Spleen (tissue), 7 donors: ENCODE measurements around the gene MICALL2.

Experiments used
- POLR2A ChIP-seq, 3 donors: fragments of 450-650 bp; IDR thresholded peaks; one replicate each; pipeline ENCODE4 v1.5.1; 2017; ENCODE audit warnings: antibody characterized with exemption in 3 of 3, mild to moderate bottlenecking in 1 of 3
- POLR2AphosphoS5 ChIP-seq, 3 donors: sonication (generic); formaldehyde crosslinking; IDR thresholded peaks; one replicate each; pipeline ENCODE4 v1.5.1; 2017; ENCODE audit warnings: antibody characterized with exemption in 3 of 3
- TF ChIP-seq, protein P1 (sequence below), 11 experiments: fragments of 200-600 bp in 7 of 11; fragments of 450-650 bp in 4 of 11; sonication (generic) in 4 of 11; IDR thresholded peaks in 8 of 11; conservative IDR thresholded peaks in 3 of 11; 1 replicate in 7 of 11; 2 replicates in 4 of 11; pipeline versions ENCODE4 v1.4.0 to v1.8.0; 2016 to 2021; ENCODE audit warnings: antibody characterized with exemption in 11 of 11, inconsistent platforms in 4 of 11, mild to moderate bottlenecking in 1 of 11
- donor health status: DM: no; HTN: no; CAD: no; lungs with moderate emphysema.
- donor health status: DM: no; HTN: no; CAD: no.
- donor health status: DM: no; HTN: no; CAD: no.

DNA sequence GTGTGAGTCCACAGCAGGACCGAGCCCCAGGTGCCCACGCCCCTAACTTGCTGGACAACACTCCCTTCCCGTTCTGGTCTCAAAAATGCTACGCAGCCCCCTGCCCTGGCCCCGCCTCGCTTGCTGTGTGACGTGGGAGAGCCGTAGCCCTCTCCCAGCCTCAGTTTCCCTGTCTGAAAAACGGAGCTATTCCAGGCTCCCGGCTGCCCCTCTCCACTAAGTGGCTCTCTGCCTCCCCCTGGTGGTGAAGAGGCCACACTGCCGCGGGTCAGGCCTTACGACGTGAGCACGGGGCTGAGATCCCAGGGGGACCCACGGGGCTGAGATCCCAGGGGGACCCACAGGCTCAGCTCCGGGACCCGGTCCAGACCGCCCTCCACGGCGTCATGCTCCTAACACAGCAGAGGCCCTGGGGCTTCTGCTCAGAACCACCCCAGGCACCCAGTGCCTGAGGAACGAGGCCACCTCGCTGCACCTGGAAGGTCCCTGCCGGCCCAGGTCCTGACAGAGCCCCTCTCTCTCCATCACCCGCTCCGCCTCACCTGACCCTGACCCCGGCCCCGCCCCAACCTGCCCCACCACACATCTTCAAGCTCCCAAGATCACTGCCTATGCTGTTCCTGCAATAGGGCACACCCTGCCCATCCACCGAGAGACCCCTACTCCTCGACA, 26.7 kb downstream of the MICALL2 start:
- TF ChIP-seq, protein P1, sequence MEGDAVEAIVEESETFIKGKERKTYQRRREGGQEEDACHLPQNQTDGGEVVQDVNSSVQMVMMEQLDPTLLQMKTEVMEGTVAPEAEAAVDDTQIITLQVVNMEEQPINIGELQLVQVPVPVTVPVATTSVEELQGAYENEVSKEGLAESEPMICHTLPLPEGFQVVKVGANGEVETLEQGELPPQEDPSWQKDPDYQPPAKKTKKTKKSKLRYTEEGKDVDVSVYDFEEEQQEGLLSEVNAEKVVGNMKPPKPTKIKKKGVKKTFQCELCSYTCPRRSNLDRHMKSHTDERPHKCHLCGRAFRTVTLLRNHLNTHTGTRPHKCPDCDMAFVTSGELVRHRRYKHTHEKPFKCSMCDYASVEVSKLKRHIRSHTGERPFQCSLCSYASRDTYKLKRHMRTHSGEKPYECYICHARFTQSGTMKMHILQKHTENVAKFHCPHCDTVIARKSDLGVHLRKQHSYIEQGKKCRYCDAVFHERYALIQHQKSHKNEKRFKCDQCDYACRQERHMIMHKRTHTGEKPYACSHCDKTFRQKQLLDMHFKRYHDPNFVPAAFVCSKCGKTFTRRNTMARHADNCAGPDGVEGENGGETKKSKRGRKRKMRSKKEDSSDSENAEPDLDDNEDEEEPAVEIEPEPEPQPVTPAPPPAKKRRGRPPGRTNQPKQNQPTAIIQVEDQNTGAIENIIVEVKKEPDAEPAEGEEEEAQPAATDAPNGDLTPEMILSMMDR (IDR thresholded peaks at IDR 0.05 in 8 of 11, conservative IDR thresholded peaks at IDR 0.05 in 3 of 11) = peak; percentile 86 to 98 (median 97)
- peak; percentile 10 to 49 (median 24) for TF ChIP-seq POLR2AphosphoS5 (IDR thresholded peaks at IDR 0.05)
- no peak for TF ChIP-seq POLR2A (IDR thresholded peaks at IDR 0.05)
